CD4-positive, alpha-beta T cell treated with Interleukin-17A for 1 hour (primary cell): Measurements from ENCODE around the gene IL4R.
"Not testable (repeated sequence)": the region's sequence is repeated elsewhere in the genome, so short reads cannot be mapped to it uniquely, and the experiment has no call there.

Experiments
- DNase-seq: peaks from one replicate; pipeline ENCODE4 v3.0.0-alpha.2; 2020

Gene IL4R

GRCh38 chr16:27384425-27384824, 70.7 kb downstream of the IL4R start:
- no peak for DNase-seq

DNA sequence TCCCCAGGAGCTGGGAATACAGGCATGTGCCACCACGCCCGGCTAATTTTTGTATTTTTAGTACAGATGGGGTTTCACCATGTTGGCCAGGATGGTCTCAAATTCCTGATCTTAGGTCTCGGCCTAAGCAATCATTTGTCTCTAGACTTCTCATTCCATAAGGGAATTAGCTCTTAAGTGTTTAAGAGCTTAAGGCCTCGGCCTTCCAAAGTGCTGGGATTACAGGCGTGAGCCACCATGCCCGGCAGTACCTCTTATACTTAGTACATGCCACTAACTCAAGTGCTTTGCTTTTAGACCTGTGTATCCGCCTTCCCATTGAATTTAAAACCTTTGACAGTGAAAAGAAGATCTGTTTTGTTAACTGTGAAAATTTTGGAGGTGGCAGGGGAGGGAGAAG, 71.6 kb downstream of the IL4R start:
- DNase-seq = no peak

- DNase-seq = no peak
These were observed 72.9 kb downstream of the IL4R start for GRCh38 chr16:27386674-27387073.

DNA sequence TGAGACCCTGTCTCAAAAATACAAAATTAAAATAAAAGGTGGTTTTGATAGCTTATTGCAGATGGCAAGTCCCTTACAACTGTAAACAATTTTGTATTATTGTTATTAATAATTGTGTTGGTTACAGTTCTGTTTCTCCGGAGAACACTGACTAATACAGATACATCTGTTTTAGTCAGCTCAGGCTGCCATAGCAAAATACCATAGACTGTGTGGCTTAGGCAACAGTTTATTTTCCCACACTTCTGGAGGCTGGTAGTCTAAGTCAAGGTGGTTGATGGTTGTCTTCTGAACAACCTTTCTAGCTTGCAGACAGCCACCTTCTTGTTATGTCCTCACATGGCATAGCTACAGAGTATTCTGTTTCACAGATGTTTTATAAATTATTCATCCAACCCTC, 74.0 kb downstream of the IL4R start:
- no peak for DNase-seq

GRCh38 chr16:27389272-27389961, 75.6 kb downstream of the IL4R start:
- DNase-seq = no peak

- no peak for DNase-seq
These were observed 76.4 kb downstream of the IL4R start for GRCh38 chr16:27390151-27390550.

GRCh38 chr16:27392671-27393070, 78.9 kb downstream of the IL4R start:
- DNase-seq = no peak

- DNase-seq = no peak
These were observed 80.7 kb downstream of the IL4R start for GRCh38 chr16:27394516-27394915.

- not testable (repeated sequence) for DNase-seq
These were observed 84.6 kb downstream of the IL4R start for GRCh38 chr16:27398341-27398893.

DNA sequence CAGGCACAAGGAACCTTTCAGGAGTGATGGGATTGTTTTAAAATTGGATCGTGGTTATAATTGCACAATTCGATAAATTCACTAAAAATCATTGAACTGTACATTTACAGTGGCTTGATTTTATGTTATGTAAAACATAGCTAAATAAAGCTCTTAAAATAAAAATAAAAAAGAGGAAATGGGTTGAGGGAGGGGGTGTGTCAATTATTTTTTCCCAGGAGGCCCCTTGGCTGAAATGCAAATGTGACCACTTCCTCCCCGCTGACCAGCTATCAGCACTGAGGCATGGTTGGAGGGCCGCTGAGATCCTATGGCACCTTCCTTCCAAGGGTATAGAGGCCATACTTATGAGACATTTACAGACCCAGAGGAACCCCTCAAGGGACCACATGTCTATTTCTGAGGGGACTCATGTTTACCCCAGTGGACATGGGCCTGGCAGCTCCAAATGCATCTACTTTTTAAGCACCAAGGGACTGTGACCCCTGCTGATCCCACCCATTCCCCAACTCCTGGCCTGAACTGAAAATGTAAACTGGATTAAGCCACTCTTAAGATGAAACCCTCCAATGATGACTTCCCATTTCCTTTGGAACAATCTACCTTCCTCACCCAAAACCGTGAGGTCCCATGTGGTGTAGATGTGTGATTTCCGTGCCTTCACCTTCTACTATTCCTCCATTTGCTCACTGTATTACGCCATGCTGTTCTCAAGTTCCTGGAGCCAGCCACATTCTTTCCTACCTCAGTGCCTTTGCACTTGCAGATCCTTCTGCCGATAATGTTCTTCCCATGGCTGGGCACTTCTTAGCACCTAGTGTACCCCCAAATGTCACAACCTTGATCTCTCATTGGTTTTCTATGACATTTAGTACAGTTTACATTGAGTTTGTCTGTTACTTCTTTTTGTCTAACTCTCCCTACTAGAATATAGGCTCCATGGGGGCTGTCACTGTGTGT, 85.4 kb downstream of the IL4R start:
- DNase-seq = no peak

DNA sequence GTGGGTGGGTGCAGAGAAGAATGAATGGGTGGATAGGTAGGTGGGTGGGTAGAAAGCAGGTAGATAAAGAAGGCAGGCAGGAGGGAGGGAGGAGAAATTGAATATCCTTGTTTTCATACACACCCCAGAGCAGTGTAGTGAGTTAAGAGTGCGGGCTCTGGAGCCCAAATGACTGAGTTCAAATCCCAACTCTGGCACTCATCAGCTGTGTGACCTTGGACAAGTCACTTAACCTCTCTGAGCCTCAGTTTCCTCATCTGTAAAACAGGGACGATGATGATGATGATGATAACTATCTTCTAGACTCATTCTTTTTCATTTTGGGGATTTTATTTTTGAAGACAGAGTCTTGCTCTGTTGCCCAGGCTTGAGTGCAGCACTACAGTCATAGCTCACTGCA, 86.2 kb downstream of the IL4R start:
- no peak for DNase-seq

GRCh38 chr16:27400751-27401620, 87.2 kb downstream of the IL4R start:
- DNase-seq = no peak

DNA sequence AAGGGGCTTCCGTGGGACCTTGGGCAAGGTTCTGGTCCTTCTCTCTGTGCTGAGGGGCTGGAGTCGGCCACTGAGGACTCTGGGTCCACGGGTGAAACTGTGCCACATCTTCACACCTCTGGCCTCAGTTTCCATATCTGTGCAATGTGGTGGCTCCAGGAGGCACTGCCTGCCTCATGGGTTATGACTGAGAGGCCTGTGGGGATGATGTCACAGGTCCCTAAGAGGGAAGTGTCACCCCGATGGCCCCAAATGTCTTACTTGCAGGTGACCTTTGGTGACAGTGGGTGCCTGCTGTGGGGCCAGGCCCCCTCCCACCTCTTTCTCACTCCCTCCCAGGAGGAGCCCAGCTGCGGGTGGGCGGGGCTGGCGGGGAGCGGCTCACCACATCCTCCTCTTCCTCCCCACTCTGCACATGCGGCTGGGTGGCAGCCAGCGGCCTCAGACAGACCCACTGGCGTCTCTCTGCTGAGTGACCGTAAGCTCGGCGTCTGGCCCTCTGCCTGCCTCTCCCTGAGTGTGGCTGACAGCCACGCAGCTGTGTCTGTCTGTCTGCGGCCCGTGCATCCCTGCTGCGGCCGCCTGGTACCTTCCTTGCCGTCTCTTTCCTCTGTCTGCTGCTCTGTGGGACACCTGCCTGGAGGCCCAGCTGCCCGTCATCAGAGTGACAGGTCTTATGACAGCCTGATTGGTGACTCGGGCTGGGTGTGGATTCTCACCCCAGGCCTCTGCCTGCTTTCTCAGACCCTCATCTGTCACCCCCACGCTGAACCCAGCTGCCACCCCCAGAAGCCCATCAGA, 88.2 kb downstream of the IL4R start, which contains the start of gene IL21R:
Gene IL21R (plus strand): TSS at position 407 of the 801 bp plus-strand sequence. CDS start 27,898 bp downstream, outside the sequence.
- DNase-seq = peak; percentile 91

- DNase-seq = no peak
These were observed 88.8 kb downstream of the IL4R start for GRCh38 chr16:27402569-27402963.

DNA sequence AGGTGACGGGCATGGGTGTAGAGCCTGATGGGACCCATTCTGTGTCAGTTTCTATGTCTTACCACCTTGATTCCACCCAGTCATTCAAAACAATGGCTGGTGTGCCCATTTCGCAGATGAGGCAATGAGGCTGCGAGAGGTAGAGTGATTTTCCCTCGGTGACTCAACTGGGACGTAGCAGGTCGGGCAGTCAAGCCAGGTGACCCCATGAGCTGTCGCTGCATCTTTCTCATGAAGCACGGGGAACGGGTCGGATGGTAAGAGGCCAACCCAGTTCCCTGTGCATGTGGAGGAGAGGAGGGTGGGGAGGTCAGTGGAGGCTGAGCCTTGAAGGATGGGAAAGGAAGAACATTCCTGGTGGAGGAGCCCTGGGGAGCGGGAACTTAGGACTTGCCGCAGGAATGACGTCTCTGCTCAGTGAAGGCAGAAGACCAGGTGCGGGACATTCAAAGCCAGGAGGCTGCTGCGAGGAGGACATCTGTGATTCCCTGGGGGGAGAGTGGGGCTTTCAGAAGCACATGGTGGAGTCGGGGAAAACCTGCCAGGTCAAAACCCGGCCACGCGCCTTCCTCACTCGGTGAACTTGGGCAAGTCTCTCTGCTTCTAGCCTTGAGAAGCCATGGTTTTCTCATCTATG, 89.3 kb downstream of the IL4R start:
- peak; percentile 42 for DNase-seq

- DNase-seq = no peak
These were observed 89.8 kb downstream of the IL4R start for GRCh38 chr16:27403601-27403992.

GRCh38 chr16:27404163-27404823, 90.5 kb downstream of the IL4R start:
- DNase-seq = no peak

GRCh38 chr16:27405546-27406451, 92.0 kb downstream of the IL4R start:
- DNase-seq = peak; percentile 34

DNA sequence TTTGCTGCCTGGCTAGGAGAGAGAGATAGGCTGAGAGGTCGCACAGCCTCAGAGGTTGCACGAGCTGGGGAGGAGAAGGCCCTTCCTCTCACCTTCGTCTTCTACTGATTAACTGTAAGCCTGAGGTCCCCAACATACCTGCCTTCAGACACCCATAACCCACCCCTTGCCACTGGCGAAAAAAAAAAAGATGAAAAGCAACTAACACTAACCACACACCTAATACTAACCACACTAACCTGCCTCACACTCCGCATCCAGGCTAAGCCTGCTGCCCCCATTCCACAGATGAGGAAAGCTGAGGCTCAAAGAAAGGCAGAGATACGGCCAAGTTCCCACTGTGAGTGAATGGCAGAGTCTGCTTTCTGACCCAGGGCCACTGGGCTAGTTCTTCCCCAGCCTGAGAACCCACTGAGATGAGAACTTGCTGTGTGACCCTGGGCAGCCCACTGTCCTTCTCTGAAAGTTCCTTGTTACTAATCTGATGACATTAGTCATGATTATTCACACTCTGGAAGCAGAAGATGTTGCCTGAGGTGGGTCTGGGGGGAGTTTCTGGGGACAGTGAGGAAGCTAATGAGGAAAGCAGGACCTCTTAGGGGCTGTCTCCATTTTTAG, 92.8 kb downstream of the IL4R start:
- DNase-seq = no peak
